Glomerular visceral epithelial cell (primary cell): Measurements from ENCODE around the gene MYRIP.

ENCODE experiments used
- DNase-seq: peaks from one replicate; pipeline ENCODE4 v3.0.0-alpha.2; 2016; ENCODE audit errors: extremely low spot score

MYRIP gene

DNA sequence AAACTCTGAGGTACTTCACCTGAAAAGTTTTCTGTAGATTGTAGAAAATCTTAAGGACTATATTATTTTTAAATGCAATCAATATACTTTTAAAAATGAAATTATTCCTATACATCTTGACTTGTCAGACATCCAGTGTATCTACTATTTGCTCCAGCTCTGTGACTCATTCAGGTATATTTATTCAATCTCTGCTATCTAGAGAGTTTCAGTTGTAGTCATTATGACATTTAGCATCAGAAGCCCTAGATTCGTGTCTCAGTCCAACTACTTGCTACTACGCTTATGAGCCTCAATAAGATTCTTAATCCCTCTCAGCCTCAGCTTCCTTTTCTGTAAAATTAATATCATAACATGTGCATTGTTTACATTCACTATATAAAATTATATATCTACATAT, 477.8 kb downstream of the MYRIP start:
- DNase-seq, result no peak

DNA sequence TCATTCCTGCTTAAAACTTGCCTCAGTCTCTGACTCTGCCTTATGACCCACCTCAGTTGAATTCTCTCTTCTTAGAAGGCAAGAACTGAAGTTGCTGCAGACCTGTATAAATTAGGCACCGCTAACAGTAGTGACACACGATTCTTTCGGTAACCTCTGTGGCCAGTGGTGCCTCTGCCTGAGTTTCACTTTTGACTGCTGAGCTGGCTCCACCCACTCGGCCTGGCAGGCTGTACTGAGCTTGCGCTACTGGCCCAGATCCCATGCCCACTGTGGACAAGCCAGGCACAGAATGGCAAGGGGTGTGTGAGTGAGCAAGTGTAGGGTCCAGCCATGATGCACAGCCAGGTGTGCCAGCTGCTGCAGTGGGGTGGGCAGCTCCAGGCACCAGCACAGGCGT, 481.0 kb downstream of the MYRIP start:
- DNase-seq, result no peak

DNA sequence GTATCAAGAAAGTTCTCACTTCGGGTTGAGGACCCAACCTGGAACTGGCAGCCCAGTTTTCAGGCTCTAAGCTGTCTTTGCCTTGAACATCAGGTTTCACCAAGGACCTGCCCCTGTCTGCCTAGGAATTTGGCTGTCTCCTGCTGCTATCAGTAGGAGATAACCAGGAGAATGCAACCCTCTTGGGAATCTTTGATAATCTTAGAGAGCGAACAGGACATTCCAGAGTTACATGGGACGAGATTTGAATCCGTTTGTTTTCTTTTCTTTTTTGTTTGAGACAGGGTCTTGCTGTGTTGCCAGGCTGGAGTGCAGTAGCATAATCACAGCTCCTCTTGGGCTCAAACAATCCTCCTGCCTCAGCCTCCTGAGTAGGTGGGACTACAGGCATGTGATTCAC, 482.1 kb downstream of the MYRIP start:
- no peak for DNase-seq

DNA sequence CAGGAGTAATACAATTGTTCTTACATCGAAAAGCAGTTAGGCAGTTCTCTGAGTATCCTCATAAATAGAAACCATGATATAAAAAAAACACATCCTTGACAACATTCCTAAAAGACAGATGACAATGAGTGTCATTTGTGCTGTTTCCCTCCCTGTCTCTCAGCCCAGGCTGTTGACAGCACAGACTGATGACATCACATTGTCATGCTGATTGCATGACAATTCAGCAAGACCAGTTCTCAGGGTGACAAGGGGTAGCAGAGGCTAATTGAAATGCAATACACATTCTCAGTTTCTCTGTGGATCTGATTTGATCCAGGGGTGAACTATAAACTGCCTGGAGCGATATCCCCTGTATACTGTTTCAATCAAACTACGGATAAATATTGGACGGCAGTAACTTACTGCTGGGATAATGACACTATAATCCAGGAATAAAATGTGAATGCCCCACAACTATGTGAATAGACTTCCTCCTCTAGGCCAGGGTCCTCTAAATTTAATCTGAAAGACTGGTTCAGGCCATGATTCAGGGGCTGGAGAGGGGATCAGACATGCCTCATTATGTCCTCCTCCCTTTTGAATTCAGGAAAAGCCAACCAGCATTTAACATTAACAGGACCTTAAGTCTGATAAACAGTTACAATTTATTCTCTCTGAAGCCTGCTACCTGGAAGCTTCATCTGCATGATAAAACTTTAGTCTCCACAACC, 483.4 kb downstream of the MYRIP start:
- no peak for DNase-seq

DNA sequence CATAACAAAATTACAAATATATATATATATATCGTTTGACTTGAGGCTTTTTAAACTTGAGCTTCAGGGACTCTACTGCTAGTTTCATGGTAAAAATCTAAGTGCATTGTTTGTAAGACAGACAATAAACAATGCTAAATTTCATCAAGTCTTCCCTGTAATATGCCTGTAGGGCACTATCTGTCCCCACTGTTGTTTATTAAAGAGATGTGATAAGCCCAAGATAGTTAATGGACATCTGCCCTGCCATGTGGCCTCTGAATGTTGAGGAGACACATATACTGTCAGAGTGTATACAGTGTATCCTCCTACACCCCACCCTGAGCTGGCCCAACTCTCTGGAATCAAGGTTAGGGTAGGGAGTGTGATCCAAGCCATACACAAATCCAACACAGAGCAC, 485.0 kb downstream of the MYRIP start:
- no peak for DNase-seq

DNA sequence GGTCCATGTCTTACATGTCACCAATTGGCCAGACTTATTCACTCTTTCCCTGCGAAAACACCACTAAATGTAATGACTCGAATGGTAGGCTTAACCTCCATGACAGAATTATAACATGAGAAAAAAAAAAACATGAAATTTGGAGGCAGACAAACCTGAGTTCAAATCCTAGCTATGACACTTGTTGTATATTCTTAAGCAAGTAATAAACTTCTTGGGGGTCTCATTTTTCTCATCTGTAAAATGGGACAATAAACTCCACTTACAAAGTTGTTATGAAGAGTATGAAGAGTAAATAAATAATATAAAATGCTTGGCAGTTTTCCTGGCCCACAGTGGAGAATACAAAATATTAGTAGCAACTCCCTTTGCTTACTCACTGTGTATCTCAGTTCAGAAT, 488.7 kb downstream of the MYRIP start:
- DNase-seq, result no peak

DNA sequence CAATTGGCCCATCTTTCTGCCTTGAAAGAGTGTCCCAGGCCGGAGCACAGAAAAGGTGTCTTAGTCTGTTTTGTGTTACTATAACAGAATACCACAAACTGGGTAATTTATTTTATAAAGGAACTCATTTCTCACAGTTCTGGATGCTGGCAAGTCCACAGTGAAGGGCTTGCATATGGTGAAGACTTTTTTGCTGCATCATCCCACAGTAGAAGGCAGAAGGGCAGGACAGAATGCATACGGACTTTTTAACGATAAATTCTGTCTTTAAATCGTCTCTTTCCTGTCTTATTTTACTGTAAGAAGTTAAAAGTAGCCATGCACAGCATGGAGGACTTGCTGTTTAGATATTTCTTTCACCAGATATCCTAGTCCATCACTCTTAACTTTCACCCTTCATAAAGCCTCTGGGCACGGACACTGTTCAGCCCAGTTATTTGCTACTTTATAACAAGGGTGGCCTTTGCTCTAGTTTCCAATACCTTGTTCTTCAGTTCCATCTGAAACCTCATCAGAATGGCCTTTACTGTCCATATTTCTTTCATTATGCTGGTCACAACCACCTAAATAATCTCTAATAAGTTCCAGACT, 489.8 kb downstream of the MYRIP start:
- no peak for DNase-seq

DNA sequence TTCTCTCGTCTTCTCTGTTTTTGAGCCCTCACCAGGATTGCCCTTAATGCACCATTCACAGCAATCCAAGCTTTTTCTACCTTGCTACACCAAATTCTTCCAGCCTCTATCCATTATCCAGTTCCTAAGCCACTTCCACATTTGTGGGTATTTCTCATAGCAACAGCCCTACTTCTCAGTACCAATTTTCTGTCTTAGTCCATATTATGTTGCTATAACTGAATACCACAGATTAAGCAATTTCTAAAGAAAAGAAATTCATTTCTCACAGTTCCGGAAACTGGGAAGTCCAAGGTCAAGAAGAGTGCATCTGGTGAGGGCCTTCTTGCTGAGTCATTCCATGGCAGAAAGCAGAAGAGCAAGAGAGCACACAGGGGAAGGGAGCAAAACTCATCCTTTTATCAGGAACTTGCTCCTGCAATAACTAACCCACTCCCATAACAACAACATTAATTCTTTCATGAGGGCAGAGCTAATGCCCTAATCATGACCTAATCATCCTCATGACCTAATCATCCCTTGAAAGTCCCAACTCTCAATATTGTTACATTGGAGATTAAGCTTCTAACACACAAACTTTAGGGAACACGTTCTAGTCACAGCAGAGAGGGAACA, 490.4 kb downstream of the MYRIP start:
- peak; percentile 51 for DNase-seq

DNA sequence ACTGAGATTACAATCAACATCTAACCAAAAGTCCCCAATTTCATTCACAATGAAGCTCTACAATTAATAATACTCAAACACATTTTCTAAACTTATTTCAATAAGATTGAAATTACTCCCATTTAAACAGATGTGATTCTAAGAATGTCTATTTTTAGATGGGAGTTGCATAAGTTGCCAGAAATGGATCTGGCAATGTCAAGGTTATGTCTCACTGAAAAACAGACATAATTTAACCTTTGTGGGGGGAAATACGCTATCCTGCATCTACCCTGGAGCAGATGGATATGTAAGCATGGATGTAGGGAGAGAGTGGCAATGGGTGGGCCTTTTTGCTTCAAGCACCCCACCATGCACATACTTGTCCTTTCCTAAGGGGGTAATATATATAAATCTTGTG, 493.4 kb downstream of the MYRIP start:
- DNase-seq, result no peak

DNA sequence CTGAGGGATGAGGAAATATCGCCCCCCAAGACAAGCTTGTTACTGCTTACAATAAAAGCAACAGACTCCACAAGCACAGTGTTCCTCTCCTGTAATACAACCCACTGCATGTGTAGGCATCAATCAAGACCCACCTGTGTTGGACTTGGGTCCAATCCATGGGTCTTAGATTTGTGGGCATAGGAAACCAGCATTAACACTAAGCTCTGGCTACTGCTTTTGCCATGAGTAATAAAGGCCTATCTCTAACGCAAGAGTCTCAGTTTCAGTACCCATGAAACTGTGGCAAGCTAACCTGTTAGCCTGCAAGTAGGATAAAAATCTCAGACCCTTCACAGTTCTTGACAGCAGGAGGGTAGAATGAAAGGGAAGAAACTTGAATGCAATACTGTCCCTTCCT, 494.9 kb downstream of the MYRIP start:
- no peak for DNase-seq

DNA sequence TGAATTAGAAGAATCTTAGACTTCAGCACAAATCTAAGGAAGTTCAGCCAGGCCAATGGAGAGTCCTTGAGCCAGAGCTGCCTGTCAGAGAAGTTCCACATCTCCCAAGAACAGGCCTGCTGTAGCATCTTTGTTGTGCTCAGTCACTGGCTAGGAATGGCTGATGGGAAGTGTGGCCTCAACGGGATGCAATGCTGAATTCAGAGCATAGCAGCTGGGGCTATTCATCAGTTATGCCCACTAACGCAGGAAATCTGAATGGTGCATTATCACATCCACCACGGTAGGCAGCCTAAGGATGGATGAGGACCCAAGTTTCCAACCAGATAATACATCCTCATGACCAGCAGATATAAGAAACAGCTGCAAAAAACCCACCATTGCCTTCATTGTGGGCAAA, 496.9 kb downstream of the MYRIP start:
- DNase-seq, result no peak

DNA sequence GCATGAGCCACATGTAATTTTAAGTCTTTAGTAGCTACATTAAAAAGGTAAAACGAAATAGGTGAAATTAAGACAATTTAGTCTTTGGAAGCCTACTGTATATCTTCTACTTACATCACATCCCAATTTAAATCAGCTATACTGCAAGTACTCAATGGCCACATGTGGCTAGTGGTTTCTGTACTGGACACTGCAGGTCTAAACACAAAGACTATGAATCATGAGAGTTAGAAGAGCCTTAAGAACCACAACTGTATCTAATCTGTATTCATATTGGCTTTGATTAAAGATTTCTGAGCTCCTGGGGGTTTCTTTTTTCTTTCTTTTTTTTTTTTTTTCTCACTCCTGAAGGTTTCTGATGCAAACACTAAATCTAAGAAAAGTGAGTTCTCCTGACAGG, 497.8 kb downstream of the MYRIP start:
- DNase-seq, result no peak

DNA sequence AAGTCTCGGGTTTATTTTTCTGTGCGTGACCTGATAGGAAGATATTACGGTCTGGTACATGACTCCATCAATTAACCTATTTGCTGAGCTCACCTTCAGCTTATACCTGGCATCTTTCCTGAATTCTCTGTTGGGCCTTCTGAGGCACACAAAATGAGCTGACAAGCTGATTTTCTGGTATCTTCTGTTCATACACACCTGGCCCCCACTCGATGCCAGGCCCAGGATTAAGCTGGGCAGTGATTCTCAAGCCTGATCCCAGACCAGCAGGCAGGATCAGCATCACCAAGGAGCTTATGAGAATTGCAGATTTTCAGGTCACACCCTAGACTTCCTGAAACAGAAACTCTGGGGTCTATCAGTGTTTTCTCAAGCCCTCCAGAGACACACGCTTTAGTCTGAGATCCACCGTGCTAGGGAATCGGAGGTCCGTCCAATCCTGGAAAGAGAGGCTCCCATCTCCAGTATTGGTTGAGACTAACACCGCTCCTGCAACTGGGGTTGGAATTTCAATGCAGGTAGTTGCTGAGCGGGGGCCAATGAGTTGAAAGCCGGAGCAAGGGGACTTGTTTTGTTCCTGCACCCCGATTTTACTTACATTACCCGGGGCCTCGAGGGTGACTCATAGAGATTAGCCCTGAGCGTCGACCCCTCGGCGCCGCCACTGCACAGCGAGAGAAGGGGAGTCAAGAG, 499.5 kb downstream of the MYRIP start:
- DNase-seq, result no peak

DNA sequence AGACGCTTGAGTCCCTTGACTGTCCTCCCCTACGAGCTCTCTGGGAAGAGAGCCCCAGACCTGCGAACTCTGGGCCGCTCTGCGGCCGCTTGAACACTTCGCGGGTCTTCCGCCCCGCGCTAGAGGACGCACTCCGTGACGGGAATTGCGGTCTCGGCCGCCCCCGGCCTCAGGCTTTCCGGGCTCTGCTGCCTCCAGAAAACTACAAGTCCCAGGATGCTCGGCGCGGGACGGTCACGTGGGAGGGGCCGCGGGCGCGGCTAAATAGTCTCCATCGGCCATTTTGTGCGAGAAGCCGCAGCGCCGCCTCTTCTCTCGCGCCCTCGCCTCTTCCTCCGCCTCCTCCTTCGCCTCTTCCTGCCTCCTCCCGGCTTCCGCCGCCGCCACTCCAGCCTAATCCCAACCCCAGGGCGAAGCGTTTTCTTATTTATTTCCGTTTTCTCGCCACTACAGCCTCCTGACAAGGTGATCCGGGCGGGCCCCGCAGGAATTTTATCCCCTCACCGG, 500.1 kb downstream of the MYRIP start, which contains the start of gene EIF1B:
Gene EIF1B, plus strand, starts transcription at position 290 of the 507 bp plus-strand sequence. CDS start 235 bp downstream, outside the sequence.
- peak; percentile 98 for DNase-seq
